Suprapubic skin (tissue), 4 donors: ENCODE data around the gene MYO5B. TPM values are rescaled to one million over a fixed set of nuclear protein-coding genes. Genes with fewer than 3 reads are reported as not detected.

Experiments used
- DNase-seq, 2 donors: peaks; one replicate each; pipeline ENCODE4 v3.0.0-alpha.2; 2019; ENCODE audit warnings: low spot score in 2 of 2
- H3K27ac ChIP-seq: fragments of 200-600 bp; sonication (generic); one replicate; pipeline ENCODE4 v1.5.1; 2019
- H3K27me3 ChIP-seq: fragments of 200-600 bp; sonication (generic); one replicate; pipeline ENCODE4 v1.5.1; 2019
- H3K36me3 ChIP-seq: fragments of 200-600 bp; sonication (generic); one replicate; pipeline ENCODE4 v1.5.1; 2019
- H3K4me1 ChIP-seq: fragments of 200-600 bp; sonication (generic); one replicate; pipeline ENCODE4 v1.5.1; 2019
- H3K4me3 ChIP-seq: fragments of 200-600 bp; sonication (generic); one replicate; pipeline ENCODE4 v1.5.1; 2019; ENCODE audit warnings: mild to moderate bottlenecking
- H3K9me3 ChIP-seq: fragments of 200-600 bp; sonication (generic); one replicate; pipeline ENCODE4 v1.5.1; 2019
- EP300 ChIP-seq: sonication (generic); formaldehyde crosslinking; IDR thresholded peaks from one replicate; pipeline ENCODE4 v1.6.1; 2017; ENCODE audit warnings: antibody characterized with exemption
- POLR2A ChIP-seq, 2 donors: fragments of 450-650 bp; IDR thresholded peaks; one replicate each; pipeline ENCODE4 v1.6.1; 2017; ENCODE audit warnings: antibody characterized with exemption in 2 of 2, mild to moderate bottlenecking in 2 of 2, moderate library complexity in 2 of 2
- POLR2AphosphoS5 ChIP-seq, 3 donors: sonication (generic); formaldehyde crosslinking; IDR thresholded peaks; one replicate each; pipeline ENCODE4 v1.6.1; 2017; ENCODE audit warnings: antibody characterized with exemption in 3 of 3
- WGBS: methylation state at CpG from one replicate; pipeline ENCODE4 v1.1.5; 2018; 5-methylcytosine and 5-hydroxymethylcytosine counted together
- total RNA-seq, 4 donors: library from RNA; depleted of rRNA; stranded (reverse); fragments of >200 nt; gene quantifications; one replicate each; pipeline ENCODE4 v1.1.0, GENCODE V29; 2016
- TF ChIP-seq, protein P1 (sequence below), 2 donors: fragments of 200-600 bp in 1 of 2; fragments of 450-650 bp in 1 of 2; sonication (generic) in 1 of 2; IDR thresholded peaks; one replicate each; pipeline ENCODE4 v1.5.1; 2016 to 2019; ENCODE audit warnings: antibody characterized with exemption in 2 of 2, mild to moderate bottlenecking in 1 of 2, moderate library complexity in 1 of 2

MYO5B gene
- total RNA-seq, 4 donors from 2014 or later: 30.3 to 44.4 (median 40.7) TPM

DNA sequence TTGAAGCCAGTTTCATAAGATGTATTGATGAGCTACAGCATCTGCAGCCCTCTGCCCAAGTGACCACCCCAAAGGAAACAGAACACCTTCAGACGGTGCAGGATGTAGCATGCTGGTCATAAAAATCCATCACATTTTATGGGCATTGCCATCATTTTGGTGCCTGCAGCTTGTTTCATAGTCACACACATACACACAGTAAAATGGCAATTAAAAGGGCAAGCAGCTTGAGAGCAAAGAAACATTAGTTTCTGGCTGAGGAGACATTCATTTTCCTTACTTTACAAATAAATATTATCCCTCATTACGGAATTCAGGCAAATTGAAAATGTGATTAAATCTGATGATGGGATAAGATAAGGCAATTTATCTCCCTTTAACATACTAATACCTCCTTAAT lies 13.4 kb downstream of the MYO5B start:
- no peaks in the 10 kb centered on the region for H3K27me3 ChIP-seq
- 48% methylated on average over 2 of the region's 2 CpGs for WGBS
- H3K27ac ChIP-seq: no peak overlapping the region
- no peak overlapping the region for H3K4me3 ChIP-seq
- no peak for DNase-seq
- no peaks in the 10 kb centered on the region for H3K4me1 ChIP-seq
- TF ChIP-seq EP300 (no peak), POLR2AphosphoS5 (IDR thresholded peaks at IDR 0.05) (no peak), POLR2A (IDR thresholded peaks at IDR 0.05) (no peak)
- TF ChIP-seq, protein P1, sequence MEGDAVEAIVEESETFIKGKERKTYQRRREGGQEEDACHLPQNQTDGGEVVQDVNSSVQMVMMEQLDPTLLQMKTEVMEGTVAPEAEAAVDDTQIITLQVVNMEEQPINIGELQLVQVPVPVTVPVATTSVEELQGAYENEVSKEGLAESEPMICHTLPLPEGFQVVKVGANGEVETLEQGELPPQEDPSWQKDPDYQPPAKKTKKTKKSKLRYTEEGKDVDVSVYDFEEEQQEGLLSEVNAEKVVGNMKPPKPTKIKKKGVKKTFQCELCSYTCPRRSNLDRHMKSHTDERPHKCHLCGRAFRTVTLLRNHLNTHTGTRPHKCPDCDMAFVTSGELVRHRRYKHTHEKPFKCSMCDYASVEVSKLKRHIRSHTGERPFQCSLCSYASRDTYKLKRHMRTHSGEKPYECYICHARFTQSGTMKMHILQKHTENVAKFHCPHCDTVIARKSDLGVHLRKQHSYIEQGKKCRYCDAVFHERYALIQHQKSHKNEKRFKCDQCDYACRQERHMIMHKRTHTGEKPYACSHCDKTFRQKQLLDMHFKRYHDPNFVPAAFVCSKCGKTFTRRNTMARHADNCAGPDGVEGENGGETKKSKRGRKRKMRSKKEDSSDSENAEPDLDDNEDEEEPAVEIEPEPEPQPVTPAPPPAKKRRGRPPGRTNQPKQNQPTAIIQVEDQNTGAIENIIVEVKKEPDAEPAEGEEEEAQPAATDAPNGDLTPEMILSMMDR (IDR thresholded peaks at IDR 0.05): no peak
- H3K9me3 ChIP-seq: no peaks in the 10 kb centered on the region
- no peaks in the 10 kb centered on the region for H3K36me3 ChIP-seq

DNA sequence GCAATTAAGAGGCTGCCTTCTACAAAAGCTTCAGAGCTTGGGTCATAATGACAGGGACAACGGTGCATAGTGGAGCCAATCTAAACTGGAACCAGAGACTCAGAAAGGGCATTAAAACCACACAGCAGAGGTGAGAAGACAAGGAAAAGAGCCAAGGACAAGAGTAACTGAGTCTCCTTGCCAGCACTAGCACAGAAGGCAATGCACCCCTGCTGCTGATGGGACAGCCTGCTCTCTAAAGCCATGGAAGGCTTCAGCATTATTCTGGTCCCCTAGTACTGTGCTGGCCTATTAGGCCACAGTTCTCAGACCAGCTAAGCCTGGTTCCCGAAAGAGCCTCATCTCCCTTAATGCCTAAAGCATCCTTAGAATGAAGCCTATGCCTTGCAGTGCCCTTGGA lies 15.5 kb downstream of the MYO5B start:
- no peak overlapping the region for H3K4me3 ChIP-seq
- no peaks in the 10 kb centered on the region for H3K36me3 ChIP-seq
- 72% methylated on average over 2 of the region's 2 CpGs for WGBS
- no peak for DNase-seq
- H3K9me3 ChIP-seq: no peaks in the 10 kb centered on the region
- no peak for TF ChIP-seq POLR2AphosphoS5 (IDR thresholded peaks at IDR 0.05)
- TF ChIP-seq EP300: no peak
- TF ChIP-seq, protein P1 (IDR thresholded peaks at IDR 0.05): no peak
- no peak for TF ChIP-seq POLR2A (IDR thresholded peaks at IDR 0.05)
- no peak overlapping the region for H3K27ac ChIP-seq
- no peaks in the 10 kb centered on the region for H3K4me1 ChIP-seq
- no peaks in the 10 kb centered on the region for H3K27me3 ChIP-seq

DNA sequence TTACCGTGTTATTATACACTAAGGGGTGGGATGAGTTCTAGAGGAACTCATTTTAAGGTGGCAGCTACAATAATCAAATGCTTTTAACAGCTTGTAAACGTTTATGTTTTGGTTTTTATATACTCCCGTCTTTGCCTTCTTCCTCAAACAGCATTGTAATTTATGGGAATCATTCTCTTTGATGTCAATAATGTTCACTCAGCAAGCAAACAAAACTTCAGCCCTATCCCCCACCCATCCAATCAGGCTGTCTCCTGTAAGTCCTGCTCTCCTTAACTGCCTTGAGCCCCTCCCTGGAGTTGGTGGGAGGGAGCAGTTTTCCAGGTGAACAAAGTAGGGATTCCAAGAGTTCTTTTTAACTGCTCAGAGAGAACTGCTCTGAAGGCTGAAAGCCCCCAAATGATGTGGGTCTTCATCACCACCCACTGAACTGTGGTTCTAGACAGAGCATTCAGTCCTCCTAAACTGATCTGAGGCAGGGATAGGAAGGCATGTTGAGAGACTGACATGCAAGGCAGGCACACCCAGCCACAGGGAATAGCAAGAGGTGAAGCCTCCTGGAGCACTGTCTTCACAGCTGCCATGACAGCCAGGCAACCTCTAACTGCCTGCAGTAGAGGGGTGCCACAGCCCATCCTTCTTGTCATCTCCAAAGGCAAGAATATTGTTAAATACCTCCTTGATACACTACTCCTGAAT lies 17.5 kb downstream of the MYO5B start:
- no peak for TF ChIP-seq POLR2AphosphoS5 (IDR thresholded peaks at IDR 0.05)
- no peak for TF ChIP-seq EP300
- TF ChIP-seq, protein P1 (IDR thresholded peaks at IDR 0.05): no peak
- TF ChIP-seq POLR2A (IDR thresholded peaks at IDR 0.05): no peak
- no peak for DNase-seq
- no peaks in the 10 kb centered on the region for H3K4me1 ChIP-seq
- no peak overlapping the region for H3K27ac ChIP-seq
- no peaks in the 10 kb centered on the region for H3K36me3 ChIP-seq
- no peak overlapping the region for H3K4me3 ChIP-seq
- 20% methylated on average over 3 of the region's 3 CpGs for WGBS
- no peaks in the 10 kb centered on the region for H3K9me3 ChIP-seq
- no peaks in the 10 kb centered on the region for H3K27me3 ChIP-seq

DNA sequence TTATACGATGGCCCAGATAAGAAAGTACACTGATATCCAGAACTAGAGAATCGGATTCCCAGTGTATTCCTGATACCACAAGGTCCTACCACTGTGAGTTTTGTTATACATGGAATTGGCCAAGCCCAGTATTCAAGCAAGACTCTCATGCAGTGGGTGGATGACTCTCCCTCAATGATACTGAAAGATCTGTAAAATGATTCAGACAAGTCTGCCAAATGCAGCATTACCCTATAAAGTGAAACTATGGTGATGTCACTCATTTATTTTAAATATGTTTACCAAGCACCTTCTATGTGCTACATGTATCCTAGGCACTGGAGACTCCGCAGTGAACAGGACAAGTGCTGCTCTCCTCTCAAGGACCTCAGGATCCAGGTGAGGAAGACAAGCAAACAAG lies 22.6 kb downstream of the MYO5B start:
- Histone ChIP-seq H3K9me3 (no peaks in the 10 kb centered on the region), H3K4me1 (no peaks in the 10 kb centered on the region), H3K36me3 (no peaks in the 10 kb centered on the region), H3K27me3 (no peaks in the 10 kb centered on the region), H3K4me3 (no peak overlapping the region), H3K27ac (no peak overlapping the region)
- TF ChIP-seq POLR2A (IDR thresholded peaks at IDR 0.05): no peak
- DNase-seq: no peak
- 89% methylated on average over 3 of the region's 3 CpGs for WGBS

DNA sequence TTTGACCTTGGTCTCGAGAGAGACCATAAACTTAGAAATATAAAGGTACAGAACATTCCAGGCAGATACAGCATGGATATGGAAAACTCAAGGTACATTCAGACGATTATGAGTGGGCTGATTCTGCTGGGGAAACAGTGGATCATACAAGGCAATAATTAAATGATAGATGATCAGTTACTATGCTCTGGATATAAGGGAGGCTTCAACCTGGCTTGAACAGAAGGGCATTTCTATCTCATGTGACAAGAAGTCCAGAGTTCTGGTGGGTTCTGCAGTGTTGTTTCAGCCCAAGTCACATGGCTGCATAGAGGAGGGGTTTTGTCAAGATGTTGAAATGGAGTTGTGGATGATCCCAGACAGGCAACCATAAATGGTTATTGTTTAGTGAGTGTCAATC lies 23.5 kb downstream of the MYO5B start:
- 76% methylated on average over 2 of the region's 2 CpGs for WGBS
- DNase-seq: no peak
- Histone ChIP-seq H3K9me3 (no peaks in the 10 kb centered on the region), H3K27ac (no peak overlapping the region), H3K4me3 (no peak overlapping the region), H3K36me3 (no peaks in the 10 kb centered on the region), H3K4me1 (no peaks in the 10 kb centered on the region), H3K27me3 (no peaks in the 10 kb centered on the region)
- TF ChIP-seq EP300: no peak
- TF ChIP-seq POLR2A (IDR thresholded peaks at IDR 0.05): no peak
- no peak for TF ChIP-seq POLR2AphosphoS5 (IDR thresholded peaks at IDR 0.05)
- TF ChIP-seq, protein P1 (IDR thresholded peaks at IDR 0.05): no peak

DNA sequence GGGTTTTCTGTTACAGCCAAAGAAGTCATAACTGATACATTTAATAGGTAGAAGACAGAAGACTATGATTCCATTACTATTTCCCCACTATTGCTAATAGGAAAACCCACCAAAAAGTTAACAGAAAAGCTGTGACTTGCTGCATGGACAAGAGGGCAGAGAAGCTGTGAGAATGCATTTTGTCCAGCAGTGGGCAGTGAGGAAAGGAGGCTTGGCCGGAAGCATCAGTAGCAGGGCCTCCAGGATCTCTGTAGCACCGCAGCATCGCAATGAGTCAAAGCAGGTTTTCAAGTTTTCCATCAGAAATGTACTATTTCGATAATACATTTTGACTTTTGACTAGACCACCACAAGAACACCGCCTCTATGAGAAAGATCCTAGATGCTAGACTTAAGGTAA lies 24.9 kb downstream of the MYO5B start:
- TF ChIP-seq POLR2AphosphoS5 (IDR thresholded peaks at IDR 0.05) (no peak), POLR2A (IDR thresholded peaks at IDR 0.05) (no peak), EP300 (no peak)
- TF ChIP-seq, protein P1 (IDR thresholded peaks at IDR 0.05): no peak
- Histone ChIP-seq H3K4me3 (no peak overlapping the region), H3K27ac (no peak overlapping the region), H3K9me3 (no peaks in the 10 kb centered on the region), H3K27me3 (no peaks in the 10 kb centered on the region), H3K4me1 (no peaks in the 10 kb centered on the region), H3K36me3 (no peaks in the 10 kb centered on the region)
- 89% methylated on average over 5 of the region's 5 CpGs for WGBS
- DNase-seq: no peak
